ENCODE results near the gene TRMU.

GRCh38 chr22:46335201-46336118 is at the start of gene TRMU:
- TF ChIP-seq CTCF (IDR thresholded peaks at IDR 0.05 in 4 of 5, conservative IDR thresholded peaks at IDR 0.05 in 1 of 5) (no peak), POLR2A (IDR thresholded peaks at IDR 0.05) (peak; percentile 44 to 75)

All from gastrocnemius medialis (tissue), 4 donors.